NCI-H69 (cell line): Measurements from ENCODE around the gene MEX3D.
"Not testable (repeated sequence)": the region's sequence is repeated elsewhere in the genome, so short reads cannot be mapped to it uniquely, and the experiment has no call there.

Experiments used
- DNase-seq: peaks from one replicate; lab custom pipeline; 2025; lab: John Stamatoyannopoulos, UW

MEX3D gene

GRCh38 chr19:1571358-1571757, 3.2 kb upstream of the MEX3D start:
- no peak for DNase-seq

- no peak for DNase-seq
Observed at GRCh38 chr19:1570836-1571235, 2.7 kb upstream of the MEX3D start.

- no peak for DNase-seq
Observed at GRCh38 chr19:1569997-1570396, 1.9 kb upstream of the MEX3D start.

DNA sequence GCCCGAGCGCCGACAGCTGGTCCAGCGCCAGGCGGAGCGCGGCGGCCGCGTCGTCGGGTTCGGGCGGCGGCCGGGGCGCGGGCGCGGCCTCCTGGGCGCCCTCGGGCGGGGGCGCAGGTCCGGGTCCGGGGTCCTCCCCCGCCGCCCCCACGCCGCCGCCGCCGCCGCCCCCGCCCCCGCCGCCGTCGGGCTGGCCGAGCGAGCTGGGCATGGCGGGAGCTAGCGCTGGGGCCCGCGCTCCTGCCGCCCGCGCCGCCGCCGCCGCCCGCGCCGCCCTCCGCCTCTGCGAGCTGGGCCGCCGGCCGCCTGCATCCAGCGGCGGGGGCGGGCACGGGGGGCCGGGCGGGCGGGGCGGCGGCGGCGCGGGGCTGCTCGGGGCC, 287 bp downstream of the MEX3D start:
- DNase-seq, result peak; percentile 65

DNA sequence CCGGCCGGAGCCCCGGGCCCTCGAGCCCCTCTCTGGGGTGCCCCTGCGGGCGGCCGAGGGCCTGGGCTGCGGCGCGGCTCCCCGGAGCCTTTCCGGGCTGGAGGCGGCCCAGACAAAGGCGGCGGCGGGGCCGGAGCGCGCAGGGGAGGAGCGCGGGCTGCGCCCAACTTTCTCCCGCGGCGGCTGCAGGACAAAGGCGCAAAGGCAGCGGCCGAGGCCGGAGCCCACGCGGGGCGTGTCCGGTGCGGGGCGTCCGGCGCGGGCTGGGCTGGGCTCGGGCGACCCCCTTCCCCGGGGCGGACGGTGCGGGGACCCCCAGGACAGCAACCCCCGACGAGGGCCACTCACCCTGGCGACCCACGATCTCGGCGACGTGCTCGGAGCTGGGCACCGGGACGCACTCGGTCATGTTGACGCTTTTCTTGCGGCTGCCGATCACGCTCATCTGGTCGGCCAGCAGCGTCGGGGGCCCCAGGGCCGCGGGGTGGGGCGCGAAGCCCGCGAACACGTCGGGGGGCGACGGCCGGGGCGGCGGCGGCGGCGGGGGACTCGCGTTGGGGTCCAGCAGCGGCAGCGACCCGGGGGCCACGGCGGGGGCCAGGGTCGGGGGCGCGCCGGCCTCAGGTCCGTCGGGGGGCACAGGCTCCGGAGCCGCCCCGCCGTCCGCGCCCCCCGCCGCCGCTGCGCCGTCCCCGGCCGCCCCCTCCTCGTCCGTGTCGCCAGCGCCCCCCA, 843 bp downstream of the MEX3D start:
- peak; percentile 70 for DNase-seq

- peak; percentile 85 for DNase-seq
Observed at GRCh38 chr19:1566392-1567115, 1.6 kb downstream of the MEX3D start.

DNA sequence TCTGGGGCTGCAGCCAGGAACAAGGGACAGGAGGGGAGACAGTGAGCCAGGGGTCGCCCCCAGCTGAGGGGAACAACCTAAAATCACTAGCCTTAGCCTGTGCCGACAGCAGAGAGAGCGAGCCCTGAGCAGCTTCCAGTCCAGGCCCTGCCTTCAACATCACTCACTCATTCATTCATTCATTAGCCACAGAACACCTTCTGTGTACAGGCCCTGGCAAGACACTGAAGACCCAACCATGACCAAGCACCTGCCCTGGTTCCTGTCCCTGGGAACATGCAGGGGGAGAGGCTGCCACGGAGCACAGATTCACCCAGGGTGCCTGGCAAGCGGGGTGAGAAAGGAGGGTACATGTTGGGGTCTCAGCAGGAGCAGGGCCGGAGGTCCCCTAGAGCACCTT, 4.9 kb downstream of the MEX3D start:
- no peak for DNase-seq

GRCh38 chr19:1561236-1561842, 6.8 kb downstream of the MEX3D start:
- no peak for DNase-seq

- DNase-seq, result no peak
Observed at GRCh38 chr19:1560286-1560882, 7.7 kb downstream of the MEX3D start.

DNA sequence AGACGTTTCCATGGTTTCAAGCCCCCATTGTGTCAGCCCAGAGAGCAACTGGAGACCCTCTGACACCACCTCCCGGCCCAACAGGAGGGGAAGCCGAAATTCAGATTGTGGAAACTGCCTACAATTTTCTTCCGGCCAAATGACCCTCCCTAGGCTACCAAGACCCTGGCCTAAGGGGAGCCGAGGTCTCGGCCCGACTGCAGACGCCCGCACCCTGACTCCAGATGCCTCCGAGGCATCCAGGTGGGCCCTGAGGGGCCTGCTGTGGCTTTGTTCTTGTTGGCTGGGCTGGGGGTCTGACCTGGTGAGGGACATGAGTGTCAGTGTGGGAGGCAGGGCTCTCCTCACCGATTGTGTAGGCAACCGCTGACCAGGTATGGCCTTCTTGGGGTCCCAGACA, 9.6 kb downstream of the MEX3D start:
- DNase-seq, result no peak

- no peak for DNase-seq
Observed at GRCh38 chr19:1556390-1557070, 11.6 kb downstream of the MEX3D start.

GRCh38 chr19:1555487-1556389, 12.4 kb downstream of the MEX3D start:
- DNase-seq, result no peak

DNA sequence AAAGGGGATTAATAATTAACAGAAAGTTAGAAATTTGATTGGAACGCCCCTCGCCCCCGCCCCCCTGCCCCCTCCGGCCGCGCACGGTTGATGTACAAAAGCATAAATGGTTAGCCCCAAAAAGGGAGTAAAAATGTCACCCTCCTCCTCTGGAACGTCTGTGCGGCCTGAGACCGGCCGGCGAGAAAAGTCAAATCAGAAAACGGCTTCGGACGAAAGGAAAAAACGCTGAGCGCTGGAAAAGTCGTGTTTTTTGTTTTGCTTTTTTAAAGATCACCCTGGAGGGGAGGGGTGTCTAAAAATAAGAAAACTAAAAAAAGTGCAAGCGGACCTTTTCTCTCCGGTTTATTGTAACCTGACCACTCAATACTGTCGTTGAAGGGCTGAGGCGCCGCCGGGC, 13.2 kb downstream of the MEX3D start:
- no peak for DNase-seq

DNA sequence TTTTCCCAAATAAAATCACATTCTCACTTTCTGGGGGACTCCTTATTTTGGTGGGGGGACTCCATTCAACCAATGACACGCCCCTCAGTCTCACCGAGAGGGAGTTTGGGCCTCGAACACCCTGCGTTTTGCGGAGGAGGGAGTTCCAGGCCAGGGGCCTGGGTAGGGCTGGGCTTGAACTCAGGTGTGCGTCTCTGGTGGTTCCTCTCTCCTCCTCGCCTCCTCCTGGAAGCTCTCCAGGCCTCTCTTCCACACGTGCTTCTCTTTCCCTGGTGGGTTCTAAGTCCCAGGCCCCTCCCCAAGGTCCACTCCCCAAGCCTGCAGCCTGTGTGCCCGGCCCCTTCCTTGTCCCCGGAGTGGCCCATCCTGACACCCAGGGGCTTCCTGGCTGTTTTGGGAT, 14.7 kb downstream of the MEX3D start:
- DNase-seq, result no peak

- DNase-seq, result no peak
Observed at GRCh38 chr19:1551068-1552040, 16.8 kb downstream of the MEX3D start.

DNA sequence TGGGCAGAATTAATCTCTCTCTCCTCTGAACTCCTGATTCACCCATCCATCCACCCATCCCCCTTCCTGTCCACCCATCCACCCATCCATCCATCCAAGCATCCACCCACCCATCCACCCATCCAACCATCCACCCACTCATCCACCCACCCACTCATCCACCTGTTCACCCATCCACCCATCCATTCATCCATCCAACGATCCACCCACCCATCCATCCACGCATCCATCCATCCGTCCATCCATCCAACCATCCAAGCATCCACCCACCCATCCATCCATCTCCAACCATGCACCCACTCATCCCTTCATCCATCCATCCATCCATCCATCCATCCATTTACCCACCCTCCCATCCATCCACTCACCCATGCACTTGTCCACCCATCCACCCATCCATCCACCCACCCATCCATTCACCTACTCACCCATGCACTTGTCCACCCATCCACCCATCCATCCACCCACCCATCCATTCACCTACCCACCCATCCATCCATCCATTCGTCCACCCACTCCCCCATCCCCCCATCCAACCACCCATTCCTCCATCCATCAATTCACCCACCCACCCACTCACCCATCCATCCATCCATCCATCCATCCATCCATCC, 18.7 kb downstream of the MEX3D start:
- DNase-seq, result no peak

GRCh38 chr19:1540365-1540925, 27.7 kb downstream of the MEX3D start:
- DNase-seq, result no peak

DNA sequence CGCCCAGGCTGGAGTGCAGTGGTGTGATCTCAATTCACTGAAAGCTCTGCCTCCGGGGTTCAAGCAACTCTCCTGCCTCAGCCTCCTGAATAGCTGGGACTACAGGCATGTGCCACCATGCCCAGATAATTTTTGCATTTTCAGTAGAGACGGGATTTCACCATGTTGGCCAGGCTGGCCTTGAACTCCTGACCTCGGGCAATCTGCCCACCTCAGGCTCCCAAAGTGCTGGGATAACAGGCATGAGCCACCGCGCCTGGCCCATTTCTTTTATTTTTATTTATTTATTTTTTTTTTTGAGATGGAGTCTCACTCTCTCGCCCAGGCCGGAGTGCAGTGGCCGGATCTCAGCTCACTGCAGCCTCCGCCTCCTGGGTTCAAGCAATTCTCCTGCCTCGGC, 28.4 kb downstream of the MEX3D start:
- not testable (repeated sequence) for DNase-seq

DNA sequence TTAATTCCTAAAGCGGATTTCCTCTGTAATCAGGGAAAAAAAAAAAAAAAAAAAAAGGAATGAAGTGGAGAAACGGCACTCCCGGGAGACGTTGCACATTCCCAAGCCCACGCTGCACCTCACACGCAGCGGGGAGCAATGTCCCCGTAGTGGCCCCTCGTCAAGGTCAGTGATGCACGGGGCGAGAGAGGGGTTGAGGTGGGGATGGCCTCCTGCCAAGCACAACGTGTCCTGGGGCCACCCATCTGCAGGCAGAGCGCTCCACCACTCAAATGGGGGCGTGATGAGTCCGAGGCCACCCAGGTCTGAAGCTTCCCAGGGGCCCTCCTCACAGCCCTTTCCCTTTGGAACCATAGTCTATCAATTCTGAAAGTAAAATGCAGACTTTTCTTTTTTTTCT, 29.1 kb downstream of the MEX3D start:
- no peak for DNase-seq
